Middle frontal gyrus (tissue), 1 donor: Measurements from ENCODE around the gene PPP1R11.
A peak's percentile ranks its signal among the peaks of the same experiment; 100 is the strongest.
"Not testable (repeated sequence)": the region's sequence is repeated elsewhere in the genome, so short reads cannot be mapped to it uniquely, and the experiment has no call there.

ENCODE experiments used
- DNase-seq: peaks from one replicate; pipeline ENCODE4 v3.0.0-alpha.2; 2015; ENCODE audit warnings: low spot score; ENCODE audit errors: extremely low spot score

The PPP1R11 gene

GRCh38 chr6:30097902-30098768, 31.1 kb downstream of the PPP1R11 start:
- DNase-seq: no peak

- DNase-seq: no peak
These were observed 33.2 kb downstream of the PPP1R11 start for GRCh38 chr6:30100154-30100553.

DNA sequence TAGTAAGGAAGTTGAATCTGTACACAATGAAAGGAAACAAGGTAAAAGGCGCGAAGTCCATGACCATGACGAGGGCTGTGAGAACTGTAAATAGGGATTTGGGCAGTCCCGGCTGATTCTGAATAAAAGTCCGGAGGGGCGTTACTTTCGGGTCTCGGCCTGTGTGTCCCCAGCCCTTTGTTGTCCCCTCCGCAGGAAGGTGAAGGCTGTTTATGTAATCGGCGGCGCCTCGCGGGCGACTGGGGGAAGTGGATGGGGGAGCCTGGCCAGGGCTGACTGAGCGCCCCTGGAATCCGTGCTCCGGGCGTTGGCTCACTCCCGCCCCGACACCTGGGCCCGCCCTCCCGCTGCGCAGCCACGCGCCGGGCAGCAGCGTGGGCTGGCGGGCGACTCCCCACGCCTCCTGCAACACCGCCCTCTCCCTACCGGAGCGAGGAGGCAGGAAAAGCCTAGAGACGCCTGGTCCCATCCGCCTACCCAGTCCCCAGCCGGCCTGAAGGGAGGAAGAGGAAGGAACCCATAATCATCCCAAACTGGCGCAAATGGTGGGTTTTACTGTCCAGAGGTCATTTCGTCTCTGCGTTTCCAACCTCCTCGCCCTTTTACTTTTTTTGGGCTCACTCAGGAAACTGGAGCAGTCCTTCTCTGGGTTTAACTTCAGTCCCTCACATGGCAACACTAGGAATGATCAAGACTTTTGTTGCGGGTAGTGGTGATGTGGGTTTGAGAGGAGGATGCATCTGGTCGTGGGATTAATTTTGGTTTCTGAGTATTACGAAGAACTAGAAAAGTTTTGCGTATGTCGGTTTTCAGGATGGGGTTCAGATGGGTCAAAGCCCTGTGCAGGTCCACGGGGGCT, 33.8 kb downstream of the PPP1R11 start:
- DNase-seq: no peak

DNA sequence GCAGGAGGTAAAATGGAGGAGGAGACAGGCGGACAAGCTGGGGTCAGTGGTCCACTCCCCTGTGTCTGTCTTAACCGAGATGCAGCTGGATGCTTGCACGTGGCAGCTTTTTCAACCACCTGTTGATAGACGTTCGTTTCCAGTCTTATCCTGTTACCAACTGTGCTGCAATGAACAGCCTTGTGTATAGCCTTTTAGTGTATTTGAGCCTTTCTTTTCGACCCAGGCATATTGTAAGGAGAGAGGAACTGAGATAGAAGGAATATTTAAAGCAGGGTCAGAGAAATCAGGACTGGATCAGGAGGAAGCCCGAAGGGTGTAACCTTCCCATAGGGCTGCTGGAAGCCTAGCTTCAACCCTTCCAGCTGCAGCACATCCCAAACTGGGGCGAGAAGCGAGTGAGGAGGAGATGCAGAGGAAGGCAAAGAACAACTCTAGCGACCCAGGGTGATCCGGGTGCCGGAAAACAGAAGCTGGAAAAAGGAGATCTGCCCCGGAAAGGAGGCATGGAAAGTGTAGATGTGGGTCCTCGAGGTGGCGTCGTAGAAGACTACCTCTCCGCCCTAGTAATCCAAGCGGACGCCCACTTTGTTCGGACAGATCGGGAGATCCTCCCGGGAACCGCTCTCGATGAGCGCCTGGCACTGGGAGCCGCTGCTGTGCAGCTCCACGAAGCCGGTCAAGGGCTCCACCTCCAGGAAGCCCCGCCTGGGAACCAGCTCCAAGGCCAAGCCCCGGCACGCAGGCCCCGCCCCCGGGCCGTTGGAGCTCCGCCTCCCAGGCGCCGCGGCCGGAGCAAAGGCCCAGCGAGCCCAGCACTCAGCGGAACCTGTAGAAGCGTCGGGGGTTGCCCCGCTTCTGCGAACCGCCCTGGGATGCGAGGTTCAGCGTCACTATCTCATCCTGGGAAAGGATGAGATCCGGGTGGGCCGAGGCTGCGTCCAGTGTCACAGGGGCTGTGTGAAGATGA, 34.7 kb downstream of the PPP1R11 start:
- peak; percentile 35 for DNase-seq

GRCh38 chr6:30102414-30102969, 35.5 kb downstream of the PPP1R11 start:
- no peak for DNase-seq

- DNase-seq: peak; percentile 68
These were observed 36.2 kb downstream of the PPP1R11 start for GRCh38 chr6:30102970-30103871.

DNA sequence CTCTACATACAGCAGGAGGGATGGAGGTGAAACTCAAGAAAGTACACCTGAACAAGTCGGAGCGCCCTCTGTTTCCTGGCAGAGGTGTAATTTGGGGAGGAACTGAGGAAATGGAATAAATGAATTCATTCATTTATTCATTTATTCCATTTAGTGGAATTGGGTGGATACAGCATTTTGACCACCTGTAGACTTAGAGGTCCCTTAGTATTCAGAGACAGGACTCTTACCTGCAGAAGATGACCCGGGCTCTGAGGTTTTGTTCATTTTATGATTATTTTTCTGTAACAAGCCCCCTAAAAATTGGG, 36.8 kb downstream of the PPP1R11 start:
- DNase-seq: no peak

- no peak for DNase-seq
These were observed 37.7 kb downstream of the PPP1R11 start for GRCh38 chr6:30104661-30105060.

DNA sequence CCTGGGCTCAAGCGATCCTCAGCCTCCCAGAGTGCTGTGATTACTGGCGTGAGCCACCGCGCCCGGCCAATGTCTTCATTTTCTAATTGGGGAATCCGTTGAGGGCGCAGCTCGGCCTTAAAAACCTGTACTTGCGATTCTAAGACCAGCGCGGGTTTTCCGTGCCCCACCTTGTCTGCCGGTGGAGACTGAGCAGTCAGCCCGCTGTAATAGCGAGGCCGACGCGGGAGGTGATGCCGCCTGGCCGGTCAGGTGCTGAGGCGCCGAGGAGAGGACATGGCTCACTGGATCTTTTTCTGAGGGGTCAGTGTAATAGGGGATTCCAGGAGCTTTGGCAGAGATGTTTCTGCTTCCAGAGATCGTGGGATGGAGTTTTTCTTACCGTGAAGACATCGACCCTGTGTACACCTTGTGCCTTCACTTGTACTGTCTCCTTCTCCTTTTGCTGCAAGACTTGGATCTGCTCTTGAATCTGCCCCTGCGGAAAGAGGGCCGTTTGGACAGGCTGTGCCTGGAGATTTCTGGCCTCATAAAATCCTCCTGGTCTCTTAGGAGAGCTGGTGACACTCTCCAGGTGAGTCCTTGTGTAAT, 44.4 kb downstream of the PPP1R11 start:
- DNase-seq: no peak

GRCh38 chr6:30112402-30112994, 45.5 kb downstream of the PPP1R11 start:
- no peak for DNase-seq

DNA sequence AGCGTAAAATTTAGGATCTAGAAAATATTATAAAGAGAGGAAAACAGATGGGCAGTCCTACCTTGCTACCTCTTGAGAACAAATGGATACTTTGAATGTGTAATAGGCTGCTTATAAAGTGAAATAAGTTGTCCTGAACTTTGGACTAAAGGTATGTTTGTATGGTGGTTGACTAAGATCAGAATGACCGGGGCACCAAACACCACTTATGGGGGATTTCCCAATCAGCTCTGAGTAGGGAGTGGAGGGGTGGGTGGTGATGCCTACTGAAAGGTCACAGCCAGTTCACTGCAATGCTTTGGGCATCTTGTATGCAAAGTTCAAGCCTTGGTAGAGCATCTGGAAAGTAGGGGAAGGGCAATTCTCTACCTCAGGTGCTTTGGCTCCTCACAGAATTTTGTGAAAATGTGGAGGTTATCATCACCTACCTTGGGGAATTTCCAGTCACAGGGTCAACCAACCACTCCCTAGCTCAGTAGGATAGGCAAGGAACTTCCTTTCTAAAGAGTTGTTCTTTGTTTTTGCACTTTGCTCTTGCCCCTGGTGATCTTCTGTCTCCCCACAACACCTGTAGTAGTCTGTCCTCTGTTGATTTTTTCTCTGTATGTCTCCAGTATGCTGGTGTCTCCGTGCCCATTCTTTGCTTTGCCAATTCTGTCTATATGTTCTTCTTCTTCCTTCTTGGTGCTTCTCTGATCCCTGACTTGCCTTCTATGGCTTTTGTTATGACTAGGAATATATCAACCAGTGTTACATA, 46.2 kb downstream of the PPP1R11 start, which contains the start of gene TRIM31:
Gene TRIM31 (minus strand): TSS at position 88 of the 757 bp plus-strand sequence. CDS start 285 bp downstream, outside the sequence.
- no peak for DNase-seq

- DNase-seq: no peak
These were observed 46.8 kb downstream of the PPP1R11 start for GRCh38 chr6:30113841-30114240.

- DNase-seq: no peak
These were observed 49.7 kb downstream of the PPP1R11 start for GRCh38 chr6:30116724-30117123.

DNA sequence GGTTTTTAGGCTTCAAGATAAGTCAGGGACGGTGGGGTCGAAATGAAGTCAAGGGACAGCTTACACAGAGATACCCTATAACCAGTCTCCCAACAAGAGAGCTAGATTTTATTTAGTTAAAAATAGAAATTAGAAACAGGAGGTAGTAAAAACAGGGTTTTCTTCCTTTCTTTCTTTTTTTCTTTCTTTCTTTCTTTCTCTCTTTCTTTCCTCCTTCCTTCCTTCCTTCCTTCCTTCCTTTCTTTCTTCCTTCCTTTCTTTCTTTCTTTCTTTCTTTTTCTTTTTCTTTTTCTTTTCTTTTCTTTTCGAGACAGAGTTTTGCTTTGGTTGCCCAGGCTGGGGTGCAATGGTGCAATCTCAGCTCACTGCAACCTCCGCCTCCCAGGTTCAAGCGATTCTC, 51.7 kb downstream of the PPP1R11 start:
- not testable (repeated sequence) for DNase-seq
